HG03097 (cell line): ENCODE results near the gene KAZN.

Experiments
- ATAC-seq: cut with Tn5 transposase; IDR thresholded peaks from one replicate; pipeline ENCODE4 v1.9.1; 2021; ENCODE audit not compliant: unreplicated experiment, low FRiP score

The KAZN gene

DNA sequence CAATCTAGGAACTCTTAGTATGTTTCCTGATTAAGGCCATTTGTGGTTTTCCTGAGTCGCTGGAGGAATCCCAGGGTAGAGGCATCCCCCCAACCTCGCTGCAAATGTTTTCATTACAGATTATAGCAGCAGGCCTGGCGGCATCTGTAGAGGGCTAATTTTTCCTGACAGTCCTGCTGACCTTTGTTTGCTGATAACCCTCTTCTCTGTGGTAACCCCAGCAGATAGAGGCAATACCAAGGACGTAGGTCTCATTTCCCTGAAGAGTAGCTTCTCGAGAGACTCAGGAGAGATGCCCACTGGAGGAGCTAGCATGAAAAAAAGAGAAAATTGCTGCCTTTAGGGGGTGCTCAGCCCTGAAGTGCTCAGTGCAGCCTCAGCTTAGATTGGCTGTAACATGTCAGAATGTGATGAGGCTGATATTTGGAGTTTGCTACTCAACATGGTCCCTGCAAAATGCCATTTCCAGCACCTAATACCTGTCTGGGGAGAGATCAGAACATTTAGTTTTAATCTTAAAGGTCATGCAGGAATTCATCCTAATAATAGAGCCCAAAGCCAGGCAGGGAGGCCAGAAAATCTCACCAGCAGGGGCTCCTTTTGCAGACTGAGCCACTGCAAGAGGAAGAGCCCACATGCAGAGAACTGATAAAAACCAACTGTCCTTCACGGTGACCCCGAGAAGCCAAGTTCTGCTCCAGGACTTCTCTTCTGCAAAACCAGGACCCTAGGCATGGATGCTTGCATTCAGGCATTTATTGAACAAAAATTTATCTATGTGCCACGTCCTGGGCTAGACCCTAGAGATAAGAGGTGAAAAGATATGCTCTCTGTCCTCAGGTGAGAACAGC lies 184.5 kb downstream of the KAZN start:
- ATAC-seq, result no peak

DNA sequence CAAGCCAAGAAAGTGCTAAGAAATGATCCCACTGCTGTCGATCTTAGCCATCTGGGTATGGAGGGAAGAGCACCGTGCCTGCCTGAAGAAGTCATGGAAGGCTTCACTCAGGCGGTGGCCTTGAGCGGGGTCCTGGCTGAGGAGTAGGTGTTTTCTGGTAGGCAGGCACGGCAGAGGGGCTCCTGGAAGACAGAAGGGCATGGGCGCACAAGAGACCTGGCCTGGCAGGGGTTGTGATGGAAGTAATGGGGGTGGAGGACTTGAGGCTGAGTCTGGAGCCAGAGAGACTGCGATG lies 185.1 kb downstream of the KAZN start:
- no peak for ATAC-seq

DNA sequence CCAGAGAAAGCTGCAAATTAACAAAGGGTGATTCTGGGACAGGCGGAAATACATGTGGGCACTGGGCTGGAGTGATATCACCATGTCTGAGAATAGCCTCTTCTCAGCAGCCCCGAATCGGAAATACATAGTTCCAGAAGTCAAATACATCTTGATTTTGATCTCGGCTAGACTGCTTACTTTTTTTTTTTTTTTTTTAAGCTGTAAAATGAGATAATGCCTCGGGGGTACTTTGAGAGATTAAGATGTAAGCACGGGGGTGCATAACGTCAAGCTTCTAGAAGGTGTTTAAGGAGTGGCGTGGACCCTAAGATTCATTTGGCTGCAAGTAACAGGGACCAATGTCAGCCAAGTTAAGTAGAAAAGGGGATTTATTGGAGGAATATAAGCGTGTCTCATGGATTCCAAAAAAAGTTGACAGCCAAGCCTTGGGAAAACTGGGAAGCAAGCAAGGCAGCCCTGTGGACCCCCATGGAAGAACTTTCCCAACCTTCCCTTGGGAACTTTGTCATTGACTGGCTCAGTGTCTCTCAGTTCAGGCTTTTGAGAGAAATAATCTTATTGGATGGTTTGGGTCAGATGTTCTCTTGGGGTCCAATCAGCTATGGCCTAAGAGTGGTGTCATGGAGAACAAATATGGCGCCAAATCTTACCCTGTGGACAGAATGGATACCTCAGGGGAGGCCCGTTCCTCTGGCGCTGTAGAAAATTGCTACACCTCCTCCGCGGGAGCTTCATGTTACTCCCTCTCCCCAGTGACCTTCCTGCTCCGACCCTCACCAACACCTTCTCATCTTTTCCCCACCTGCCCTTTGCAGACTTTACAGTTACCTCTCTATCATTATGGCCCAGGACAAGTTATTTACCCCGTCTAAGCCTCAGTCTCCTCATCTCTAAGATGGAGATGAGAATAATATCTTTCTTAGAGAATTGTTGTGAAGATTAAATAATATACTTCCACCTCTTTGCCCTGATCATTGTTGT lies 186.6 kb downstream of the KAZN start:
- ATAC-seq, result no peak

DNA sequence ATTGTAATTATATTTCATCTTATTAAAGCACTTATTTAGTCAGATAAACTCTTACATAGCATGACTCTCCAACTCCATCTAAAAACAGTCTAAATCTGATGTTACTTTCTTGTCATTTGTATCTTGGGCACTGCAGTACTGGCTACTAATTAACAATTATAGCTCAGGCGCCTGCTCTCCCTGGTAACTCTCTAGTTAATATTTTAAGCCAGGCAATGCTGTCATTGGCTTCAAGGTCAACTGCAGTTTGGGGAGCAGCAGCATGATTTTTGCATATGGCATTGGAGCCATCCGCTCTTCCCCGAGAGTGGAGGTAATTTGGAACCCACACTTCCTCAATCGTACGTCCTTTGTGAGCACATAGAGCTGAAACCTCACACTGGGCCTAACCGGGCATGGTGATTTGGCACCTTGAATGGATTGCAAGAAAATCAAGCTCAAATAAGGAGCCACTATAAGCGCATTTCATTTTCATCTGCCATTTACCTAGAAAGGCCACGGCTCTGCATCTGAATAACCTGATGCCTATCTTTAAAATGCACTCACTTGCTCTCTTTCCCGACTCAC lies 187.7 kb downstream of the KAZN start:
- no peak for ATAC-seq

DNA sequence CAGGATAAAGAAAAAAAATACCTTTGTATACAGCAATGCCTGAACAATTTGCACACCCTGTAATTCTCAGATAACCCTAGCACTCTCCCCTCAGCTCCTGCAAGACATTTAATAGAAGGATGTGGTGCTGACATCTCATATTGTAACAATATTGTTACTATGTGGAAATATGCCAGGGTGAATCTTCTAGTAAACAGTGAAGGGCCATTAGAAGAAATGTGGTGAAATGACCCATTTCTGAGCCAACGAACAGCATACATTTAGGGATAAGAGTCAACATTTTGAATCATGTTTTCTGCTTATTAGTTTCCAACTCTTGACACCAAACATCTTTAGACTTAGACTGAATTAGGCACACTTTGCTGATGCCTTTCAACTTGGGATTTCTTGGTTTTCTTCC lies 188.2 kb downstream of the KAZN start:
- no peak for ATAC-seq

DNA sequence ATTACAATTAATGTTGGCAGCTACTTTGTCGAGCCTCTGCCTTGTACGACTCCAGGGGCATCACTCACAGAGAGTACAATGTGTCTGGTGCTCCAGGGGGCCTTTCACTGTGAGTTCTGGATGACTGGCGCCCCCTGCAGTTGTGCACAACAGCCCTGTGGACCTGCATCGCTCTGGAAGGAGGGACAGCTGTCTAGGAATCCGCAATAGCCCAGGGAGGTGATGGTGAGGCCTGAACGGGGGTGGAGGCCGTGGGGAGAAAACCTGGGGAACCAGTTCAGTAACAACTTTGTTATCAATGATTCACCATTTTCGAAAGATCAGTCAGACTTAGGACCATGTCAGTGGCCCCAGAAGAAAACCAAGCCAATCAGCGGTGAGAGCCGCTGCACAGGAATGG lies 189.1 kb downstream of the KAZN start:
- no peak for ATAC-seq

DNA sequence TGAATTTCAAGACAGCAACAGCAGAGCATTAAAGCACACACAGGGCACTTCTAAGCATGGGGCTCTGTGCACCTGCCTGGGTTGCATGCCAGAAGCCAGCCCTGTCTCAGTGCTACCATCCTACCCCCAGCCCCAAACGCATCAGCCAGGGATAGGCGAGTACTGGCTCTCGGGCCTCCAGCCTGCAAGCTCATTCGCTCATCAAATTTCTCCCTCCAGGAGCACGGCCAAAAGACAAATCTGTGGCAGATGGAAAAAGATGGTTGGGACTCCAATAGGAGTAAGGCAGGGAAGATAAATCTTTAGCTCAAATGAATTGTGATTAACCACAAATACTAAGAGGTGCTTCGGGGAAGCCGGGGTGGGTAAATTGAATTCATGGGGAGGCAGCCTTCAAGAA lies 189.6 kb downstream of the KAZN start:
- no peak for ATAC-seq

DNA sequence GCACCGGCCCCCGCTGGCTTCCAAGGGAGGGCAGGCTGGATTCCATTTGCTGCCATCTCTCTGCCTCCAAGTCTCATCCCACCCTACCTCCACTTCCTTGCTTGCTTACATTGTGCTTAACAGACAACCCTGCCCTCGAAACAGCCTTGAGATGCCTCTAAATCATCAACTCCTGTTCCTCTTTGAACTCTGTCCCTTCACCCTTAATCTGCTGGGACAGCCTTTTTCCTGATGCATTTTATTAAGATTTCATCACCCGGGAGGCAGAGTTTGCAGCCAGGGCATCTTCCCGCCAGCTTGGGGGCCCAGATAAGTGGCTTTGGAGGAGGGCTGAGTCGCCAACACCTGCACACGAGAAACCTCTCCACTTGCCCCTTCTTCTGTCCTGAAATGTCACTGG lies 192.5 kb downstream of the KAZN start:
- ATAC-seq, result no peak

DNA sequence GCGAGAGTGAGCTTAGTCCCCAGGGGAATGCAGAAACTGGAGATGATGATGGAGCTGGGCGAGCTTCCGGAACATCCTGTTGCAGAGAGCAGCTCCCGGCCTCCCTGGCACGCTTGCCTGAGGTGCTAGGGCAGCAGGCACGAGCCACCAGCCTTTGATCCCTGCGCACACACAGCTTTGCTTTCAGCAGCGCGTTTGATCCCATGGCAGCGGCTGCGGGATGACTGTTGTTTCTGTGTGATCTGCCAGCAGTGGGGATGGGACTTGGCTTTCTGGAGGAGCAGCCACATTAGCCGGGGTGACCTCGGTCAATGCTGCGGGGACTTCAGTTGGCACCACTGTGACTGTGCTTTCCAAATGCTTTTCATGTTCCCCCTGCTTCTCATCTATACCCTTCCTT lies 193.2 kb downstream of the KAZN start:
- ATAC-seq, result no peak

DNA sequence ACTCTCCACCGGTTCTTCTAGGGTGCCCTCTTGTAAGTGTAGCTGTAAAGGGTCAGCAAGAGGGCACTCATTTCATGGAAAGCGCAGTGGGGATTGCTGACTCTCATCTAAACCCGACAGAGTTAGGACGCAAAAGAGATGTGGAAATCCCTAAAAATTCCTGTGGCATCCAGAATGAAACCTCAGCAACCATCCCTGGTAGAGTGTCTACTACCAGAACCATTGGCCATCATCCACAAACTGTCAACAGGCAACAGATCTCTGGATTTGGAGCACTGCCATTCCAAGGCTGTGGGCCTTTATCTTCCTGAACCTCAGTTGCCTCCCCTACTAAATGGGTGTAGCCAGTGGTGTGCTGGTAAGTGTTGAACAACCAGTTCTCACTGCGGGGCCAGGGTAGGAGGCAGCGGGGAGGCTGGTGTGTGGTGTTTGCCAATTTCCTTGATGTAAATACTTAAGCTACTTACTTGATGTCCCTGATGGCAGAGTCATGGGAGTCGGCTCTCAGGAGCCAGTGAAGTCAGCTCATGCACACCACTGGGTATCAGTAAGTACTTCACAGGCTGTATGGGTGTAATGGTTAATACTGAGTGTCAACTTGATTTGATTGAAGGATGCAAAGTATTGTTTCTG lies 195.8 kb downstream of the KAZN start:
- ATAC-seq, result no peak

DNA sequence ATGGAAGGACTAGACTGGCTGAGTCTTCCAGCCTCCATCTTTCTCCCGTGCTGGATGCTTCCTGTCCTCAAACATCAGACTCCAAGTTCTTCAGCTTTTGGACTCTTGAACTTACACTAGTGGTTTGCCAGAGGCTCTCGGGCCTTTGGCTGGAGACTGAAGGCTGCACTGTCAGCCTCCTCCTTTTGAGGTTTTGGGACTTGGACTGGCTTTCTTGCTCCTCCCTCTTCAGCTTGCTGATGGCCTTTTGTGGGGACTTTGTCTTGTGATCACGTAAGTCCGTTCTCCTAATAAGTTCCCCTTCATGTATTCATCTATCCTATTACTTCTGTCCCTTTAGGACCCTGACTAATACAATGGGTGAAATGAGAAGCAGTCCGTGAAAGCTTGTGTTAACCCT lies 196.4 kb downstream of the KAZN start:
- no peak for ATAC-seq

DNA sequence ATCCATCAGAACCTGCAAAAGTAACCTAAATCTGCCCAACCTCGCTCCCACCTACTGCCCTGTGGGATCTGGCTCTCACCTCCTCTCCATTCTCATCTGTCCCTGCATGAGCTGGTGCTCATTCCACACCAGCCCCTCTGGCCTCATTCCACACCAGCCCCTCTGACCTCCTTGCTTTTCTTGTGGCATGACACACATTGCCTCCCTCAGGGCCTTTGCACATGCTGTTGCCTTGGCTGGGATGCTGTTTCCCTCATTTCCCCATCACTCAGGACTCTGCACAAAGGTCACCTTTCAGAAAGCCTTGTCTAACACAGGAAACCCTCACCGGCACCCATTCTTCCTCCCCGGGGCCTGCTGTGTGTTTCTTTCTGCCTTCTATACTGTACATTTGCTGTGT lies 197.1 kb downstream of the KAZN start:
- no peak for ATAC-seq

DNA sequence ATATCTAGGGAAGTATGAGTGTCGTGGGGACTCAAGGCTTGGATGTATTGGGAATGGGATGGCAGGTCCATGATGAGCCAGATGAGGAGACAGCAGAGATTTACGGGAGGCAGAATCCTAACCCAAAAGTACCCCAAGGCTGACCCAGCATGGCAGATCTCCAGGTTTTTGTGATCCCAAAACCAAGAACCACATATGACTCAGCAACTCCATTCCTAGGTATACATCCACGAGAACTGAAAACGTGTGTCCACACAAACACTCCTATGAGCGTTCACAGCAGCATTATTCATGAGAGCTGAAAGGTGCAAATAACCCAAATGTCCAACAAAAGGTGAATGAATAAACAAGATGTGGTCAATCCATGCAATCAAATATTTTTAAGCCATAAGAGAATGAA lies 201.5 kb downstream of the KAZN start:
- ATAC-seq, result no peak

DNA sequence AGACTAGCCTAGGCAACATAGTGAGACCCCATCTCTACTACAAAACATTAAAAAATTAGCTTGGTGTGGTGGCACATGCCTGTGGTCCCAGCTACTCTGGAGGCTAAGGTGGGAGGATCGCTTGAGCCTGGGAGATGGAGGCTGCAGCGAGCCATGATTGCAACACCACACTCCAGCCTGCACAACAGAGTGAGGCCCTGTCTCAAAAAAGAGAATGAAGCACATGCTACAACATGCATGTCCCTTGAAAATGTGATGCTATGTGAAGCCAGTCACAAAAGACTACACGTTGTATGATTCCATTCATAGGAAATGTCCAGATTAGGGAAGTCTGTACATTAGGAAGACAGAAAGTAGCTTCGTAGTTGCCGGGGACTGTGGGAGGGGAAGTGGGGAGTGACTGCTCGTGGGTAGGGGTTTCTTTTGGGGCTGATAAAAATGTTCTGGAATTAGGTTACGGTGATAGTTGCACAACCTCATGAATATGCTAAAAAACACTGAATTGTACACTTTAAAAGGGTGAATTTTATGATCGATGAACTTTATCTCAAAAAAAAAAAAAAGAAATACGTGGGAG lies 202.1 kb downstream of the KAZN start:
- no peak for ATAC-seq

DNA sequence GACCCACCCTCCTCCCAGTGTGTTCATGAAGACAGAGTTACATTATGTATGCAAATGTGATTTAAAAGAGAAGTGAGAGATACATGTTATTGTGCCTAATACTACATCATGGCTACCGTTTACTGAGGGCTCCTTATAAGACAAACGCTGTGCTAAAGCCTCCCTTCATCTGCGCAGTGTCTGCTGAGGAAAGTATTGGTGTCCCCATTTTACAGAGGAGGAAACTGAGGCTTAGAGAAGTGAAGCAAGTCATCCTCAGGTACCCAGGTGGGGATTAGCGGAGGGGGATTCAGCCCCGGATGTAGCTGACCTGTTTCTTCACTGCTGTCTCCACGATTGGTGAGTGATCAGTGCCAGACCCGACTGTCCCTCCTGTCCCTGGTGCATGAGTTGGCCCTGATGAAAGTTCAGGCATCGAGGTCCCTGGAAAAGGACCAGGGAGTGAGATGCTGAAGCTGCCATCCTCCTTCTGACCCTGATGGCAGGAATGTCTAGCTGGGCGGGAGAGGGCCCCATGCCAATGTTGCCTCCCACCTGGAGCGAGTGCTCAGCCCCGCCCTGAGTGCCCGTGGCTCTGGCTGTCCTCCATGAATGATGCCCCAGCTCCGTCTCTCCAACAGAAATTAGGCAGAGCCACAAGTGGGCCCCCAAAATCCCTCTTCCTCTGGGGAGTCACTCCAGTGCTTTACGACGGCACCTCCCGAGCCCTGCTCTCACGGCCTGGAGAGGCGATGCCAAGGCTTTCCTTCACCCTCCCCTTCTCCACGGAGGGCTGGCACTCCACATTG lies 204.7 kb downstream of the KAZN start:
- no peak for ATAC-seq

DNA sequence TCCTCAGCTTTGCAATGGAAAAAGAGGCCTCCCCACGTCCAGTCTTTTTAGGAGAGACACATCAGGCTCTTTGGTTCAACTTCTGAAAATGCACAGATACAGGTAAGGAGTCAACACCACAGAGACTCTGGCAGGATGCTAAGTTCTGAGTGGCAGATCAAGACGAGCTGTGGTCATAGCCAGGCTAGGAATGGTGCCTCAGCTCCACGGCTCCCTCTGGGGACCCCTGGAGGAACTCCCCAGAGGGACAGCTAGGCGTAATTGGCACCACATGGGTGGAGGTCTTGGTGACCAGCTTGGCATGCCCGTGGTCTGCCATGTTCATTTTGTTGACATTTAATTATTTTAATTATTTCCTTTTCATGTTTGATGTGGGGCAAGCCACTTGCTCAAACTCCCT lies 206.1 kb downstream of the KAZN start:
- no peak for ATAC-seq

DNA sequence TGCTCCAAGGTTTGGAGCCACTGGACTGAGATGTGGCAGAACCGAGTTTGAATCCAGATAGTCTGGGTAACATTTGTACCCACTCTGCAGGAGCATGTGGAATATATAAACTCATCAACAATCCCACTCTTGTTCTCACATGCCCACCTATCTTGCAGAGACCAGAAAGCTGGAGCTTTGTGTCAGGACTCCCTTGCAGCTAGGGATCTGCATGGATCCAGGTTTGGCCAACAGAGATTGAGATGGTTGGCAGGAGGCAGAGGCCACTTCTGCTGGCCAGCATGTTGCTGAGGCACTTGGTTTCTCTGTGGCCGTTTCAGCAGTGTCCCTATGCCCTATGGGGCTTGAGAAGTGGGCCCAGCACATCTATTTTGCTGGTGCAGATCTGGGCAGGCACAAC lies 208.3 kb downstream of the KAZN start:
- no peak for ATAC-seq

DNA sequence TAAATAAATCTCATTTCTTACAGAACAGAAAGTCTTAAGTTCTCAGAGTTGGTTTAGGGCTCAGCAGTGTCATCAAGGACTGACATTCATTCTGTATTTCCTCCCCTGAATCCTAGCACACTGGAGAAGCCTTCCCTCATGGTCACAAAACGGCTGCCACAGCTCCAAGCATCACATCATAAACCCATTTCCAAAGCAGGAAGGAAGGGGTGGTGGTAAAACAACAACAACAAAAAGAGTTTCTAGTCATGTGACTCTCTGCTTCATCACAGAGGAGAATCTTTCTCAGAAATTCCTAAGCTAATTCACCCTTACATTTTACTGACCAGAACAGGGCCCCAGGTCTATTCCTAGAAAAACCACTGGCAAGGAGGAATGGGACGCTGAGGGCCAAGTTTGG lies 210.3 kb downstream of the KAZN start:
- ATAC-seq, result no peak

DNA sequence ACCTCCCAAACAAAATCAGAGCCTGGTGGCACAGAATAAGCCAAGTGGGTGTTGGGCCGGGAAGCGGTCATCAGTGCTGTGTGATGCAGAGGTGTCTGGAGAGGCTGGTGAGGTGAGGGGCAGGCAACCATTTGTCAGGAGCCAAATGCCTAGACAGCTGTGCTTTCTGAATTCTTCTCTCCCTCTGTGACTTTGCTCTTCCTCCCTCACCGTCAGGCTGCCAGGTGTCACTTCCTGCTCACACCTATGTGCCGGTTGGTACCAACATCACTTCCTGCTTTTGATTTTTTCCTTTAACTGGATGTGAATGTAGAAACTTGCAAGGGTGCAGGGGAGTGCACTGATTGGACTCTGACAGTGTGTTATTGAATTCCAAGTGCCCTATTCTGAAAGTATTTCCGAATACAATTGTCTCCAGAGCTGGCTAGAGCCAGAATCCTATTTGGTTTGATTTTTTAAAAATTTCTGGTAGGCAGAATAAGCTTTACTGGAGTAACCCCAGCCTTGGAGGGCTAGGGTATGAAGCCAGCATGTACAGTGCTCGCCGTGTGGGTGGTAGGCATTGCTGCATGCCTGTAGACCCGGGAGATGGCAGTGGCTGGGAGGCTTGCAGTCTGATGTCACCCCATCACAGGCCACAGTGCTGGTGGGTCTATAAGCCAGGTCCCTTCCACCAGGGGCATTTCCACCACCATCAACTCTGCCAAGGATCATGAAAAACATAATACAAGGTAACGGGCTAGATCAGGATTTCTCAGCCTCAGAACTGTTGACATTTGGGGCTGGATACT lies 210.9 kb downstream of the KAZN start:
- no peak for ATAC-seq
